ENCODE measurements around the gene FAM193B. TPM values are rescaled to one million over a fixed set of nuclear protein-coding genes. Genes with fewer than 3 reads are reported as not detected.

The FAM193B gene
- total and polyA plus RNA-seq, 5 experiments from 2014 or later, result 1.6 to 225 (median 5.5) TPM

Other genes with a start within 250 kb of the FAM193B start
- 10 to 100 TPM; 13.6 to 18.1 TPM for gene MXD3, start 242.7 kb downstream of the FAM193B start, total RNA-seq
- 1 to 10 TPM in 1 of 3 donors, under 1 TPM in 2; 0.07 to 1.1 (median 0.44) TPM for gene MXD3, start 242.7 kb downstream of the FAM193B start, polyA plus RNA-seq
- 10 to 100 TPM; 77.1 to 89.0 TPM for gene LMAN2, start 202.9 kb downstream of the FAM193B start, total RNA-seq
- gene LMAN2, start 202.9 kb downstream of the FAM193B start, polyA plus RNA-seq, result 100 to 1,000 TPM; 212 to 243 (median 242) TPM
- 100 to 1,000 TPM; 117 to 122 TPM for gene RGS14, start 196.6 kb downstream of the FAM193B start, total RNA-seq
- 10 to 100 TPM; 40.9 to 89.3 (median 45.9) TPM for gene RGS14, start 196.6 kb downstream of the FAM193B start, polyA plus RNA-seq
- under 1 TPM; 0.16 to 0.25 TPM for gene SLC34A1, start 170.1 kb downstream of the FAM193B start, total RNA-seq
- gene SLC34A1, start 170.1 kb downstream of the FAM193B start, polyA plus RNA-seq, result not detected
- not detected for gene PFN3, start 153.9 kb downstream of the FAM193B start, total RNA-seq
- not detected for gene PFN3, start 153.9 kb downstream of the FAM193B start, polyA plus RNA-seq
- gene F12, start 145.0 kb downstream of the FAM193B start, total RNA-seq, result not detected
- gene F12, start 145.0 kb downstream of the FAM193B start, polyA plus RNA-seq, result under 1 TPM; 0.21 to 0.26 (median 0.25) TPM
- gene GRK6, start 127.9 kb downstream of the FAM193B start, total RNA-seq, result 100 to 1,000 TPM; 176 to 181 TPM
- 100 to 1,000 TPM in 2 of 3 donors, 10 to 100 TPM in 1; 83.1 to 204 (median 104) TPM for gene GRK6, start 127.9 kb downstream of the FAM193B start, polyA plus RNA-seq
- gene PRR7, start 107.7 kb downstream of the FAM193B start, total RNA-seq, result 1 to 10 TPM; 7.6 to 7.7 TPM
- 10 to 100 TPM; 14.6 to 21.6 (median 20.6) TPM for gene PRR7, start 107.7 kb downstream of the FAM193B start, polyA plus RNA-seq
- gene DBN1, start 80.9 kb downstream of the FAM193B start, total RNA-seq, result 10 to 100 TPM; 57.0 to 62.9 TPM
- 10 to 100 TPM; 20.5 to 25.3 (median 21.8) TPM for gene DBN1, start 80.9 kb downstream of the FAM193B start, polyA plus RNA-seq
- gene PDLIM7, start 57.0 kb downstream of the FAM193B start, total RNA-seq, result 10 to 100 TPM; 16.7 to 19.1 TPM
- gene PDLIM7, start 57.0 kb downstream of the FAM193B start, polyA plus RNA-seq, result 1 to 10 TPM; 4.3 to 5.8 (median 5.3) TPM
- gene DOK3, start 44.7 kb downstream of the FAM193B start, total RNA-seq, result 1 to 10 TPM; 3.7 to 3.8 TPM
- gene DOK3, start 44.7 kb downstream of the FAM193B start, polyA plus RNA-seq, result under 1 TPM in 1 of 3 donors, not detected in 2; 0.22 TPM
- gene DDX41, start 37.6 kb downstream of the FAM193B start, total RNA-seq, result 10 to 100 TPM; 84.0 to 86.4 TPM
- 10 to 100 TPM; 29.0 to 54.4 (median 43.0) TPM for gene DDX41, start 37.6 kb downstream of the FAM193B start, polyA plus RNA-seq
- gene TMED9, start 37.6 kb upstream of the FAM193B start, total RNA-seq, result 10 to 100 TPM; 61.5 to 63.1 TPM
- gene TMED9, start 37.6 kb upstream of the FAM193B start, polyA plus RNA-seq, result 100 to 1,000 TPM in 1 of 3 donors, 10 to 100 TPM in 2; 89.0 to 121 (median 93.8) TPM
- gene B4GALT7, start 45.6 kb upstream of the FAM193B start, total RNA-seq, result 10 to 100 TPM; 36.2 to 39.3 TPM
- gene B4GALT7, start 45.6 kb upstream of the FAM193B start, polyA plus RNA-seq, result 10 to 100 TPM; 14.8 to 21.1 (median 18.7) TPM
- gene FAM153A, start 228.3 kb upstream of the FAM193B start, total RNA-seq, result 100 to 1,000 TPM; 116 to 117 TPM
- gene FAM153A, start 228.3 kb upstream of the FAM193B start, polyA plus RNA-seq, result 1 to 10 TPM in 2 of 3 donors, under 1 TPM in 1; 0.60 to 1.8 (median 1.6) TPM

Measured in naive thymus-derived CD8-positive, alpha-beta T cell (primary cell).